GM12892 (cell line): Measurements from ENCODE around the gene WDR45B.
"Not testable (repeated sequence)": the region's sequence is repeated elsewhere in the genome, so short reads cannot be mapped to it uniquely, and the experiment has no call there.

Source experiments
- DNase-seq: peaks from one replicate; pipeline ENCODE4 v3.0.0; 2011; ENCODE audit not compliant: insufficient read length
- FAIRE-seq: peaks from 2 replicates; lab custom pipeline; 2011; peaks lifted over from hg19 to GRCh38; lab: Jason Lieb, UNC
- POLR2A ChIP-seq: IDR thresholded peaks from 2 replicates; pipeline ENCODE4 v1.6.1; 2011; ENCODE audit warnings: low read depth, low read length, control low read depth
- POLR2AphosphoS5 ChIP-seq: IDR thresholded peaks from 2 replicates; pipeline ENCODE4 v1.6.1; 2011; ENCODE audit warnings: low read depth, low read length, control low read depth
- TAF1 ChIP-seq: IDR thresholded peaks from 2 replicates; pipeline ENCODE4 v1.6.1; 2011; ENCODE audit warnings: low read depth, mild to moderate bottlenecking, control low read depth, low read length, borderline replicate concordance

The WDR45B gene

DNA sequence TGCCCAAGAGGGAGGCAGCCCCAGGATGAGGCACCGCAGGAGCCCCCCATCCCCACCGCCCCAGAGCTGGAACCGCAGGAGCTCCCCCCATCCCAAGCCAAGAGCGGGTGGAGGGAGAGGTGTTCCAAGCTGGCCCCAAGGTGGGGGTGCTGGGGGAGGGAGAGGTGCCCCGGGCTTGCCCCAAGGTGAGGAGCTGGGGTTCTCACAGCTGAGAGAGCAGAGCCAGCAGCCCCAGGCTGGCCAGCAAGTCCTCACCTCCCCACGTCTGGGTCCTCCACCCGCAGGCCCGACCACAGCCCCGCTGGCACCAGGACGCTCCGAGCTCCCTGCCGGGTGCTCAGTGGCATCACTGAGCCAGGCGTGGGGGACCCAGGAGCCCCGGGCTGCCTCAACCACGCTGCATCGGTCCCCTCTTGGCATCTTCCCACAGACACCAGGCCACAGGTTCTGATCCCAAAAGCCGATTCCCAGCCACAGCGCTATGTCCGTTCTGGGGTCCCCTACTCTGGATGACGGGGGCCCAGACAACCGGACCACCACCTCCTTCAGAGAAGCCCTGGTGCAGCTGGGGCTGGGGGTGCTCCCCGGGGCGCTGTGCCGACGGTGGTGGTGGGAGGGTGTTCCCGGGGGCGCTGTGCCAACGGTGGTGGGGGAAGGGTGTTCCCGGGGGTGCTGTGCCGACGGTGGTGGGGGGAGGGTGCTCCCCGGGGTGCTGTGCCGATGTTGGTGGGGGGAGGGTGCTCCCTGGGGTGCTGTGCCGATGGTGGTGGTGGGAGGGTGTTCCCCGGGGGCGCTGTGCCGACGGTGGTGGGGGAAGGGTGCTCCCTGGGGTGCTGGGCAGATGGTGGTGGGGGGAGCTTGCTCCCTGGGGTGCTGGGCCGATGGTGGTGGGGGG is 15.4 kb upstream of the WDR45B start:
- no peak for FAIRE-seq

GRCh38 chr17:82662711-82663261 is 14.5 kb upstream of the WDR45B start:
- FAIRE-seq (no peak), DNase-seq (no peak)
- TF ChIP-seq POLR2AphosphoS5 (no peak), POLR2A (no peak), TAF1 (no peak)

More for the DNA sequence above, 15.4 kb upstream of the WDR45B start:
- no peak for DNase-seq
- TF ChIP-seq POLR2A (no peak), TAF1 (no peak), POLR2AphosphoS5 (no peak)

DNA sequence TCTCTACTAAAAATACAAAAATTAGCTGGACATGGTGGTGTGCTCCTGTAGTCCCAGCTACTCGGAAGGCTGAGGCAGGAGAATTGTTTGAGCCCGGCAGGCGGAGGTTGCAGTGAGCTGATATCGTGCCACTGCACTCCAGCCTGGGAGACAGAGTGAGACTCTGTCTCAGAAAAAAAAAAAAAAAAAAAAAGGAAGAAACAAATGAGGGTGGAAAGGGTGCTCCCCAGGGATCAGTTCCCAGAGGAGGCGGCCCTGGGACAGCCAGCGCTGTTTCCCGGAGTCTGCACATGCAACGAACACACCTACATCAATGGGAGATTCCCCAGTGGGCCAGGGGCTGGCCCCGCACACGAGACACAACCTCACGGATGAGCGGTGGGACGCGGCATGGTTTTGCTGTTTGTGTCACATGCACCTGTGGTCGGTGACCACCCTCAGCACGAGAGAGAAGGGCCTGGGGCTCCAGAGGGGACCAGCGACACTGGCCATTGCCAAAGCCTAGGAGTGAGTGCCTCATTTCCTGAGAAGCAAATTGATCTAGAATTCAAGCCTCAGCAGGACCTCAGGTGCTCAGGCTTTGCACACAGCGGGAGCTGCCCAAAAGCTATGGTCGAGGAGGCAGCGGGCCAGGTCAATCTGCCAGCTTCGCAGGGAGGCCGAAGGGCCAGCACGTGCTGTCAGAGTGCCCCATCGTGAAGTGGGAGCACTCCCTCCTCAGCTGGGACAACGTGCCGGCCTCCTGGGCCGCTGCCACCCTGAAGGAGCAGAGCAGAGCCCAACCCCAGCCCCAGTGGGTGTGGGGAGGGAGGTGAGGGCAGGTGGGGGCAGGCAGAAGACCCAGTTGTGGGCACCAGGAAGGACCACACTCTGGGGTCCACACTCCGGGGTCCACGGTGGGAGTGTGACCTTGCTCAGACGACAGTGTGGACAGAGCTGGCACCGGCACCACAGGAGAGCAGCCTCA is 13.8 kb upstream of the WDR45B start:
- FAIRE-seq (no peak), DNase-seq (no peak)
- TF ChIP-seq POLR2AphosphoS5 (no peak), TAF1 (no peak), POLR2A (no peak)

DNA sequence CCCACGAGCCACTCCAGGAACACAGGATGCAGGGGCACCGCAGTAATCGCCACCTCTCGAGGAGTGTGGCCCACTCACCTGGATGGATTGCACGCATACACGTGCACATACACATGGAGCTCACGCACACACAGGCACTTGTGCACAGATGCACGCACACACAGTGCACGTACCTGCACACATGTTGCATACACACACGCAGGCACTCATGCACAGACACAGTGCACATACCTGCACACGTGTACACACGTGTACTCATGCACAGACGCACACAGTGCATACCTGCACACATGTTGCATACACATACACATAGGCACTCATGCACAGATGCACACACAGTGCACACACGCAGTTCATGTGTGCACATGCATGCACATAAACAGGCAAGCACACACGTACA is 11.6 kb upstream of the WDR45B start:
- TF ChIP-seq TAF1 (no peak), POLR2AphosphoS5 (no peak), POLR2A (no peak)
- DNase-seq = no peak
- FAIRE-seq = no peak

- no peak for TF ChIP-seq POLR2AphosphoS5
- TF ChIP-seq TAF1 = no peak
- no peak for TF ChIP-seq POLR2A
- DNase-seq (no peak), FAIRE-seq (no peak)
These were observed 10.7 kb upstream of the WDR45B start for GRCh38 chr17:82658796-82659452.

- TF ChIP-seq TAF1 = no peak
- no peak for TF ChIP-seq POLR2AphosphoS5
- no peak for TF ChIP-seq POLR2A
- DNase-seq = no peak
- no peak for FAIRE-seq
These were observed 10.1 kb upstream of the WDR45B start for GRCh38 chr17:82658331-82658730.

- TF ChIP-seq TAF1 (no peak), POLR2A (no peak), POLR2AphosphoS5 (no peak)
- DNase-seq (no peak), FAIRE-seq (no peak)
These were observed 9.7 kb upstream of the WDR45B start for GRCh38 chr17:82657926-82658325.

DNA sequence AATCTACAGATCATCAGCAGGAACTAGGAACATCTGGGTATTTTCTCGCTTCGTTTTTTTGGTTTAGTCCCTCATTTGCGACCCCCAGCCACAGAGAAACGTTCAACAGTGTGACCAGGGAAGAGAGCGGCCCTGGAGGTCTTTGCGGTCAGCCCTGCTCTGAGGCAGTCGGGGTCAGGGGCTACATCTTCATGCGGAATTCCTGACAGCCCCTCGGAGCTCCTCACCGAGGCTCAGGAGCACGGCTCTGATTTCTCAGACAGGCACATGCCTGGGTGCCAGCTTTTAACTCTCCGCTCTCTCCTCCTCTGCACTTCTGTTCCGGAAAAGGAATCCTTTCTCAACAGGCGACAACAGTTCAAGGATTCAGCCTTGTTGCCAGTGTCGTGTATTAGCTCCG is 8.0 kb upstream of the WDR45B start:
- DNase-seq (no peak), FAIRE-seq (no peak)

GRCh38 chr17:82655523-82655922 is 7.3 kb upstream of the WDR45B start:
- peak; percentile 30 for FAIRE-seq

More for the DNA sequence above, 8.0 kb upstream of the WDR45B start:
- TF ChIP-seq TAF1 (no peak), POLR2AphosphoS5 (no peak), POLR2A (no peak)

GRCh38 chr17:82655038-82655479 is 6.8 kb upstream of the WDR45B start:
- no peak for TF ChIP-seq POLR2A
- no peak for TF ChIP-seq TAF1
- DNase-seq = no peak
- FAIRE-seq = no peak

More at GRCh38 chr17:82655523-82655922, 7.3 kb upstream of the WDR45B start:
- TF ChIP-seq POLR2A (no peak), TAF1 (no peak), POLR2AphosphoS5 (no peak)
- no peak for DNase-seq

DNA sequence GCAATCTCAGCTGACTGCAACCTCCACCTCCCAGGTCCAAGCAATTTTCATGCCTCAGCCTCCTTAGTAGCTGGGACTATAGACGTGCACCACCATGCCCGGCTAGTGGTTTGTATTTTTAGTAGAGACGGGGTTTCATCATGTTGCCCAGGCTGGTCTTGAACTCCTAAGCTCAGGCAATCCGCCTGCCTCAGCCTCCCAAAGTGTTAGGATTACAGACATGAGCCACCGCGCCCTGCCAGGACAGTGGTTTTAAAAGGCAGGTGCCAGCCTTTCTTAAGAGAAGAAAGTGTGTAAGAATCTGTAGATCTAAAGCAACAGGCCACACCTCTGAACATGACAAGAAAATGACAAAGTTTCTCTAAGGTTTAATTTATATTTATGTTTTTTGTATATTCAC is 6.4 kb upstream of the WDR45B start:
- not testable (repeated sequence) for FAIRE-seq

More for the DNA sequence above, 6.4 kb upstream of the WDR45B start:
- not testable (repeated sequence) for DNase-seq
